Endothelial cell of umbilical vein (primary cell): ENCODE measurements around the gene ARHGEF17. TPM values are rescaled to one million over a fixed set of nuclear protein-coding genes. Genes with fewer than 3 reads are reported as not detected.

Experiments
- BruUV-seq: library from RNA; stranded (reverse); fragments of 400-500 nt; replicated peaks from 2 replicates; lab custom pipeline; 2021; lab: Mats Ljungman, UMichigan
- CTCF ChIA-PET: fragments of 300-600, 350-600 bp; sonication (Branson Sonifier 250); formaldehyde crosslinking; loops from one replicate; lab custom pipeline; 2021; ENCODE audit warnings: antibody characterized with exemption, inconsistent platforms; lab: Charles Lee
- POLR2A ChIA-PET: fragments of 300-600, 350-600 bp; sonication (Branson Sonifier 250); formaldehyde crosslinking; loops from one replicate; lab custom pipeline; 2021; ENCODE audit warnings: antibody characterized with exemption, inconsistent platforms; lab: Charles Lee
- DNase-seq: peaks from one replicate; pipeline ENCODE4 v3.0.0-alpha.2; 2011; ENCODE audit warnings: low read depth, low spot score
- FAIRE-seq: peaks from 2 replicates; lab custom pipeline; 2011; peaks lifted over from hg19 to GRCh38; lab: Jason Lieb, UNC
- H2AFZ ChIP-seq: 2 replicates; pipeline ENCODE4 v1.6.0; 2012; ENCODE audit warnings: low read depth, low read length, control low read depth, inconsistent platforms
- H3K27ac ChIP-seq: 2 replicates; pipeline ENCODE4 v1.5.1; 2011; ENCODE audit warnings: low read depth, mild to moderate bottlenecking, control low read depth, low read length, moderate library complexity; ENCODE audit not compliant: insufficient read depth
- H3K27me3 ChIP-seq, 2 experiments: 2 replicates each; pipeline versions ENCODE4 v1.6.0 to v1.6.1; 2011; ENCODE audit warnings: low read length in 2 of 2, mixed read lengths in 1 of 2; ENCODE audit not compliant: control insufficient read depth in 2 of 2, insufficient read depth in 2 of 2
- H3K36me3 ChIP-seq, 2 experiments: 2 replicates in 1 of 2; 3 replicates in 1 of 2; pipeline ENCODE4 v1.5.1; 2011; ENCODE audit warnings: low read length in 2 of 2, mild to moderate bottlenecking in 1 of 2, moderate library complexity in 1 of 2; ENCODE audit not compliant: control insufficient read depth in 2 of 2, insufficient read depth in 2 of 2; ENCODE audit errors: extremely low read depth in 1 of 2
- H3K4me1 ChIP-seq: 3 replicates; pipeline ENCODE4 v1.5.1; 2011; ENCODE audit warnings: mild to moderate bottlenecking, low read length; ENCODE audit not compliant: control insufficient read depth, insufficient read depth; ENCODE audit errors: extremely low read depth
- H3K4me2 ChIP-seq: 2 replicates; pipeline ENCODE4 v1.6.1; 2011; ENCODE audit warnings: low read length, control low read depth, mixed read lengths; ENCODE audit not compliant: insufficient read depth
- H3K4me3 ChIP-seq, 3 experiments: fragments of 200-600 bp in 1 of 3; sonication (generic), shearing (Covaris generic) in 1 of 3; replicated peaks in 1 of 3; 2 replicates each; pipeline ENCODE4 v1.5.1; 2011 to 2016; ENCODE audit warnings: control low read depth in 3 of 3, low read length in 3 of 3, mild to moderate bottlenecking in 2 of 3, inconsistent platforms in 1 of 3, low read depth in 1 of 3, moderate library complexity in 1 of 3; ENCODE audit not compliant: insufficient read depth in 1 of 3
- H3K79me2 ChIP-seq: 2 replicates; pipeline ENCODE4 v1.6.0; 2012; ENCODE audit warnings: low read length, inconsistent platforms; ENCODE audit not compliant: control insufficient read depth, insufficient read depth
- H3K9ac ChIP-seq: replicated peaks from 2 replicates; pipeline ENCODE3; 2011; ENCODE audit warnings: low read length, control low read depth; ENCODE audit not compliant: insufficient read depth; ENCODE audit errors: extremely low read depth
- H3K9me1 ChIP-seq: replicated peaks from 3 replicates; pipeline ENCODE4 v1.6.0; 2011; ENCODE audit warnings: mild to moderate bottlenecking, low read length; ENCODE audit not compliant: control insufficient read depth, insufficient read depth; ENCODE audit errors: extremely low read depth
- H3K9me3 ChIP-seq: replicated peaks from 2 replicates; pipeline ENCODE4 v1.5.1; 2012; ENCODE audit warnings: low read length, inconsistent platforms; ENCODE audit not compliant: control insufficient read depth, insufficient read depth
- H4K20me1 ChIP-seq: replicated peaks from 2 replicates; pipeline ENCODE3; 2011; ENCODE audit warnings: mild to moderate bottlenecking, low read length; ENCODE audit not compliant: control insufficient read depth, insufficient read depth; ENCODE audit errors: extremely low read depth
- EZH2 ChIP-seq: IDR thresholded peaks from 2 replicates; pipeline ENCODE4 v1.6.1; 2012; ENCODE audit warnings: borderline replicate concordance, low read depth, mild to moderate bottlenecking, moderate library complexity, low read length, inconsistent platforms; ENCODE audit not compliant: severe bottlenecking
- FOS ChIP-seq: IDR thresholded peaks from 2 replicates; pipeline ENCODE4 v1.6.1; 2011; ENCODE audit warnings: mild to moderate bottlenecking, low read length, moderate library complexity, borderline replicate concordance; ENCODE audit not compliant: insufficient read depth
- GATA2 ChIP-seq: IDR thresholded peaks from 2 replicates; pipeline ENCODE4 v1.7.0; 2011; ENCODE audit warnings: low read depth, mild to moderate bottlenecking, moderate library complexity, mixed read lengths, low read length; ENCODE audit not compliant: insufficient read length, insufficient read depth
- JUN ChIP-seq: IDR thresholded peaks from 2 replicates; pipeline ENCODE4 v1.6.1; 2011; ENCODE audit warnings: borderline replicate concordance, low read depth; ENCODE audit not compliant: insufficient read length, insufficient read depth
- MAX ChIP-seq: IDR thresholded peaks from 2 replicates; pipeline ENCODE4 v1.6.1; 2011; ENCODE audit not compliant: insufficient read depth, insufficient read length
- MYC ChIP-seq: IDR thresholded peaks from one replicate; pipeline ENCODE4 v1.6.1; 2011; ENCODE audit warnings: mild to moderate bottlenecking, low read depth, low read length
- POLR2A ChIP-seq: IDR thresholded peaks from 2 replicates; pipeline ENCODE4 v1.6.1; 2012; ENCODE audit warnings: low read depth, mild to moderate bottlenecking, control low read depth, low read length
- POLR2AphosphoS5 ChIP-seq: IDR thresholded peaks from 2 replicates; pipeline ENCODE4 v1.6.1; 2012; ENCODE audit warnings: low read depth, mild to moderate bottlenecking, control low read depth, low read length, moderate library complexity; ENCODE audit not compliant: insufficient read depth
- dilution Hi-C: fragments of 300-500 bp; cut with MboI; formaldehyde crosslinking; loops from one replicate; pipeline ENCODE4 v1.15.0; 2019; ENCODE audit warnings: low sequenced_read_pairs; ENCODE audit not compliant: extremely low pct_ligation_motif_present
- intact Hi-C: fragments of 100-400 bp; cut with micrococcal nuclease; formaldehyde crosslinking; loops from one replicate; pipeline ENCODE4 v1.10.0; 2022
- polyA plus RNA-seq, 4 experiments: library from polyadenylated mRNA; depleted of rRNA in 3 of 4; stranded (reverse) in 3 of 4; unstranded in 1 of 4; fragments of >200 nt; gene quantifications; 2 replicates each; pipeline versions ENCODE4 v1.2.1 to v1.2.3, GENCODE V29; 2011 to 2012; ENCODE audit warnings: missing spikeins in 1 of 4
- total RNA-seq: library from RNA; stranded (reverse); gene quantifications from 2 replicates; pipeline ENCODE4 v1.2.3, GENCODE V29; 2021
- TF ChIP-seq, protein P1 (sequence below), 2 donors: IDR thresholded peaks; 1 replicate in 1 of 2; 2 replicates in 1 of 2; pipeline ENCODE4 v1.5.1; 2011; ENCODE audit warnings: low read length in 2 of 2, mild to moderate bottlenecking in 2 of 2, moderate library complexity in 2 of 2, control low read depth in 1 of 2, inconsistent platforms in 1 of 2, low read depth in 1 of 2; ENCODE audit not compliant: insufficient read depth in 1 of 2; ENCODE audit errors: extremely low read depth in 1 of 2

The ARHGEF17 gene
- total and polyA plus RNA-seq, 2 donors (not counting 3 experiments of a cell fraction or from before 2014, with no cell fraction given), result 74.9 to 89.9 TPM

- dilution Hi-C loops, result no loop called here
- H3K27ac ChIP-seq, result no peak overlapping the region
- H3K9me3 ChIP-seq, result no peaks in the 10 kb centered on the region
- intact Hi-C loops, result no loop called here
- H3K9me1 ChIP-seq, result no peaks in the 10 kb centered on the region
- H3K4me1 ChIP-seq, result peaks cover 19% of the 10 kb centered on the region
- DNase-seq (no peak), FAIRE-seq (no peak)
- TF ChIP-seq MAX (no peak), MYC (no peak), FOS (no peak), POLR2A (no peak), EZH2 (no peak), GATA2 (no peak), JUN (no peak), POLR2AphosphoS5 (no peak)
- TF ChIP-seq, protein P1, sequence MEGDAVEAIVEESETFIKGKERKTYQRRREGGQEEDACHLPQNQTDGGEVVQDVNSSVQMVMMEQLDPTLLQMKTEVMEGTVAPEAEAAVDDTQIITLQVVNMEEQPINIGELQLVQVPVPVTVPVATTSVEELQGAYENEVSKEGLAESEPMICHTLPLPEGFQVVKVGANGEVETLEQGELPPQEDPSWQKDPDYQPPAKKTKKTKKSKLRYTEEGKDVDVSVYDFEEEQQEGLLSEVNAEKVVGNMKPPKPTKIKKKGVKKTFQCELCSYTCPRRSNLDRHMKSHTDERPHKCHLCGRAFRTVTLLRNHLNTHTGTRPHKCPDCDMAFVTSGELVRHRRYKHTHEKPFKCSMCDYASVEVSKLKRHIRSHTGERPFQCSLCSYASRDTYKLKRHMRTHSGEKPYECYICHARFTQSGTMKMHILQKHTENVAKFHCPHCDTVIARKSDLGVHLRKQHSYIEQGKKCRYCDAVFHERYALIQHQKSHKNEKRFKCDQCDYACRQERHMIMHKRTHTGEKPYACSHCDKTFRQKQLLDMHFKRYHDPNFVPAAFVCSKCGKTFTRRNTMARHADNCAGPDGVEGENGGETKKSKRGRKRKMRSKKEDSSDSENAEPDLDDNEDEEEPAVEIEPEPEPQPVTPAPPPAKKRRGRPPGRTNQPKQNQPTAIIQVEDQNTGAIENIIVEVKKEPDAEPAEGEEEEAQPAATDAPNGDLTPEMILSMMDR (IDR thresholded peaks at IDR 0.05; ENCODE audit: extremely low read depth in 1 of 2, insufficient read depth in 1 of 2, low read depth in 1 of 2, low read length in 2 of 2), result no peak
- H3K4me3 ChIP-seq, result no peak overlapping the region
- peaks cover 0 to 9% of the 10 kb centered on the region in 2 experiments for H3K36me3 ChIP-seq
- BruUV-seq, result no TSS peak
- H3K4me2 ChIP-seq, result no peak overlapping the region
- H2AFZ ChIP-seq, result no peak overlapping the region
- ChIA-PET CTCF (interaction anchor here (1.7 to 6.2 kb wide), 7 partner anchors 8 to 87 kb away, joined by 5 to 253 read pairs (median 31); partner anchors contain the start of gene ARHGEF17), POLR2A (no interaction called here)
- H4K20me1 ChIP-seq, result no peaks in the 10 kb centered on the region
- no peaks in the 10 kb centered on the region for H3K79me2 ChIP-seq
- no peaks in the 10 kb centered on the region for H3K27me3 ChIP-seq
- H3K9ac ChIP-seq, result no peak overlapping the region
These were observed 86.6 kb downstream of the ARHGEF17 start for GRCh38 chr11:73394416-73395296.
